NCI-H82 treated with DMSO at 0.1 percent for 48 hours (cell line): ENCODE measurements around the gene SIGLEC10.
"Not testable (repeated sequence)": the region's sequence is repeated elsewhere in the genome, so short reads cannot be mapped to it uniquely, and the experiment has no call there.

Source experiments
- DNase-seq: peaks from one replicate; lab custom pipeline; 2025; ENCODE audit not compliant: unreplicated experiment; lab: John Stamatoyannopoulos, UW

Gene SIGLEC10, protein sequence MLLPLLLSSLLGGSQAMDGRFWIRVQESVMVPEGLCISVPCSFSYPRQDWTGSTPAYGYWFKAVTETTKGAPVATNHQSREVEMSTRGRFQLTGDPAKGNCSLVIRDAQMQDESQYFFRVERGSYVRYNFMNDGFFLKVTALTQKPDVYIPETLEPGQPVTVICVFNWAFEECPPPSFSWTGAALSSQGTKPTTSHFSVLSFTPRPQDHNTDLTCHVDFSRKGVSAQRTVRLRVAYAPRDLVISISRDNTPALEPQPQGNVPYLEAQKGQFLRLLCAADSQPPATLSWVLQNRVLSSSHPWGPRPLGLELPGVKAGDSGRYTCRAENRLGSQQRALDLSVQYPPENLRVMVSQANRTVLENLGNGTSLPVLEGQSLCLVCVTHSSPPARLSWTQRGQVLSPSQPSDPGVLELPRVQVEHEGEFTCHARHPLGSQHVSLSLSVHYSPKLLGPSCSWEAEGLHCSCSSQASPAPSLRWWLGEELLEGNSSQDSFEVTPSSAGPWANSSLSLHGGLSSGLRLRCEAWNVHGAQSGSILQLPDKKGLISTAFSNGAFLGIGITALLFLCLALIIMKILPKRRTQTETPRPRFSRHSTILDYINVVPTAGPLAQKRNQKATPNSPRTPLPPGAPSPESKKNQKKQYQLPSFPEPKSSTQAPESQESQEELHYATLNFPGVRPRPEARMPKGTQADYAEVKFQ

DNA sequence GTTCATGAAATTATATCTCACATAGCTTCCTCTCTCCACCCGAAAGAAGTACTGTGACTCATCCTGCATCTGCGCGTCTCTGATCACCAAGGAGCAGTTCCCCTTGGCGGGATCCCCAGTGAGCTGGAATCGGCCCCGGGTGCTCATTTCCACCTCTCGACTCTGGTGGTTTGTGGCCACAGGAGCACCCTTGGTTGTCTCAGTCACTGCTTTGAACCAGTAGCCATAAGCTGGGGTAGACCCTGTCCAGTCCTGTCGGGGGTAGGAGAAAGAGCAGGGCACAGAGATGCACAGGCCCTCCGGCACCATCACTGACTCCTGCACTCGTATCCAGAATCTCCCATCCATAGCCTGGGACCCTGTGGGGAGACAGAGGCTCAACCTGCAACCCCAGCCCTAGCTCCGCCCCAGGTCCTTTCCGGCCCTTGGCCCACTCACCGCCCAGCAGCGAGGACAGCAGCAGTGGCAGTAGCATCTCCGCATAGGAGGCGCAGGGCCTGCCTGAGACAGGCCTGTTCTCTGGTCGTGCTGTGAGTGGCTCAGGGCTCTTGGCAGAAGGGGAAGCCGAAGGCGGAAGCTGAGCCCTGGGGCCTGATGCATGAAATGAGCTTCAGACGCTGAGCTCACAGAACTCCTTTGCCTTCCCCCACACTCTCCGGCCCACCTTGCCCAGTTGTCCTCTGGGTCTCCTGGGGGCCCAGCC is at the start of gene SIGLEC10:
Gene SIGLEC10, minus strand, starts transcription at position 536 of the 703 bp plus-strand sequence. Its CDS starts 61 bp downstream, at position 475.
- DNase-seq, result no peak

DNA sequence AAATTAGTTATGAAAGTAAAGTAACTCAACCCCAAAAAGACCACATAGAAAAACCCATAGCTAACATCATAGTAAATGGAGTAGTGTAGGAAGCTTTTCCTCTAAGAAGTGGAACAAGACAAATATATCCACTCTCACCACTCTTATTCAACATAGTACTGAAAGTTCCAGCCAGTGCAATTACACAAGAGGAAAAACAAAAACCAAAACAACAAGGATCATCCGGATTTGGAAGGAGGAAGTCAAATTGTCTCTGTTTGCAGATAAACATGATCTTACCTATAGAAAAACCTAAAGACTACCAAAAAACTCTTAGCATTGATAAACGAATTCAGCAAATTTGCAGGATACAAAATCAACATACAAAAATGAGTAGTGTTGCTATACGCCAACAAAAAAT is 49.3 kb upstream of the SIGLEC10 start:
- no peak for DNase-seq

DNA sequence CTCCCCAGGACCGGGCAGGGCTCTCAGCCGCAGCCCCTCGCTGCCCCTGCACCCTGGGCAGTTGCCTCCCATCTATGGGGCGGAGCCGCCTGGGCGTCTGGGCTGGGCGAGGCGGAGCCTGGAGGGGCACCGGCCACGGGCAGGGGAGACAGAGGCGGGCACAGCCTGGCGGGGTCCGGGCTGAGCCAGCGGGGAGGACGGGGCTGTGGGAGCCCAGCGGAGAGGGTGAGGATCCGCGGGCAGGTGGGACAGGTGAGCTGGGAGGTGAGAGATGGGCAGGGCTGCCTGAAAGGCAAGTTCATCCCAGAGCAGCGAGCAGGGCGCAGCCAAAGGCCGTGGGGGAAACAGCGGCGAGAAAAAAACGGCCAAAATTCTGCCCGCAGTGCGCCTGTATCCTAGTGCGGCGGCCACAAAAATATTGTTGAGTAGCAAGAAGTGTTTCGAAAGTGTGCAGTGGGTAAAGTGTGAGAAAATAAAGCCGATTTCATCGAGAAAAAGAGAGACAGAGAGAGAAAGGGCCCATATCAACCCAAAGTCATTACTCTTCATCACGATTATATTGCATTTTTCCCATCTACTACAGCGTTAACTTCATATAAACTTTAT is 46.6 kb upstream of the SIGLEC10 start:
- not testable (repeated sequence) for DNase-seq

DNA sequence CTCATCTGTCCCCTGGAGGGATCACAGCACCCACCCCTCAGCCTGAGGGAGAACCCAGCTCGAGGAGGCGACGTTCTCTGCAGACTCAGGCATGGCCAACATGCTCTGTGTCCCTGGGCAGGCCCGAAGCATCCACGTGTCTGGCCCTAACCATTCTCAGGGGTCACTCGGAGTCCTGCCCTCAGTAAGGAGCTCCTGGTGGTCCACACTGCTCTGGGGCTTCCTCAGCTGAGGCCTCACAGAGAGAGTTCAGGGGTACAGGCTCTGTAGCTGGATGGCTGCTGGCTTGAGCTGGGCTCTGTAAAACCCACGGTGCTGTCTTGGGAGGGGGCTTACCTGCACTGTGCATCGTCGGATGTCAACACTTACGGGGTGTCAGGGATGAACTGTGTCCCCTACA is 45.2 kb upstream of the SIGLEC10 start:
- no peak for DNase-seq

DNA sequence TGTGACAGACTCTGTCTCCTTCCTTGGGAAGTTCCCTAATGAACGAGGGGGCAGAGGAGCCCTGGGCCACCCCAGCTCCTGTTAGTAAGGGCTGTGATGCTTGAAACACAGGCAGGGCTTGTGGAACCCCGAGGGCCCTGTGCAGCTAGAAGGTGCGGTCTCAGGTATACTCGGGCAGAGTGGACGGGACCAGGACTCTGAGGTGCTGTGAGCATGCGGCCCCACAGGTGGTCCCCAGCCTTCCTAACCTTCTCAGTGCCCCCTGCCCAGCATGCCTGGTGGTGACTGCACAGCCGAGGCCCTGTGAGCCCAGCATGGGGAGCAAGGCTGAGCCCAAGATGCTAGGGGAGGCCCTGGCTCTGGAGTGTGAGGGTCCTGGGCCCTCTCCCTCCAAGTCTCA is 44.8 kb upstream of the SIGLEC10 start:
- no peak for DNase-seq

DNA sequence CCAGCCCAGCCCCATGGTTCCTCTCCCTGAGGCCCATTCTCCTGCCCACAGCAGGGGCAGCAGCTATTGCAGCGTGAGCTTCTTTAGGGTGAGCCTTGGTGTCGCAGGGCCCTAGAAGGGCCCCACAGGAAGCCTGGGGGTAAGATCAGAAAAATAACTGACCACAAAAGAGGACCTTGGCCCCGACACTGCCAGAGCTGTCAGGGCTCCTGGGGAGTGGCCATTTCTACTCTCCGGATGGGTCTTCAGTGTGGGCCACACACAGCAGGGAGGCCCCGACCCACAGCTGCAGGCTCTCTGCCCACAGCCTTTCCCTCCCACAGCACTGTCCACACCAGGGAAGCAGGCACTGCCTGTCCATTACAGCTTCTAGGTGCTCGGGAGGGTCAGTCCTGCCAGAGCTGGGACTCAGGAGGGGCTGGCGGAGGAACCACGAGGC is 44.3 kb upstream of the SIGLEC10 start:
- DNase-seq, result no peak

DNA sequence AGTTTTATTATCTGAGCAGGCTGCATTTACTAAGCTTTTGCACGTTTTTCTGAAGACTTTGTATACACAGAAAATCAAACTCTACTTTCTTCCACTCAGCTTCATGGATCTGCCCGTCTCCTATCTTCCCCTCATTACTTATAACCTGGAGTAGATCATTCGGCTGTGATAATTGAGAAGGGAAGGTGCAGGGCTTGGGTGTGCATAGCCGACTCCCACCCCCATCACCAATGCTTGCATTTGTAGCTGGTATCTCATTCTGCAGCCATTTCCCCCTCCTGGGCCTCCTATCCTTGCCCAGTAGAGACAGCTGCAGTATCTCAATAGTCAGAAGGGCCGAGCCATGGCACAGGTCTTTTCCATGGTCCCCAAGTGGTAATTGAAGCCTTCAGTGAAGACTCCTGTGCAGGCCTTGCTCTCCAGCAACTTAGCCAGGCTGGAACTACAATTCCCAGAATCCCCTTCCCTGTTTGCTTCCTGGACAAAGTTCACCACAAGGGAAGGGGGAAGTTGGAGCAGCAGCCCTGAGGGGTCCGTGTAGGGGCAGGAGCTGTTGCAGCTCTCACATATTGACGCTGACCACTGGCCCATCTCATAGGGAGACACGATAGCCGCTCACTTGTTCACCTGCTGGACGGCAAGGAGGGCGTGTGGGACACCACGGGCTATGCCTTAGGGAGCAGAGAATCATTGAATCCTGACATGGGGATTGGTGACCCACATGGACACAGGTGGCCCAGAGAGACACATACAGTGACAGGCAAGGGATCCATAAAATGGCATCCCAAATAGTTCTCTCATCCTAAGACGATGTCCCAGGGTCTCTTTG is 42.9 kb upstream of the SIGLEC10 start:
- no peak for DNase-seq

DNA sequence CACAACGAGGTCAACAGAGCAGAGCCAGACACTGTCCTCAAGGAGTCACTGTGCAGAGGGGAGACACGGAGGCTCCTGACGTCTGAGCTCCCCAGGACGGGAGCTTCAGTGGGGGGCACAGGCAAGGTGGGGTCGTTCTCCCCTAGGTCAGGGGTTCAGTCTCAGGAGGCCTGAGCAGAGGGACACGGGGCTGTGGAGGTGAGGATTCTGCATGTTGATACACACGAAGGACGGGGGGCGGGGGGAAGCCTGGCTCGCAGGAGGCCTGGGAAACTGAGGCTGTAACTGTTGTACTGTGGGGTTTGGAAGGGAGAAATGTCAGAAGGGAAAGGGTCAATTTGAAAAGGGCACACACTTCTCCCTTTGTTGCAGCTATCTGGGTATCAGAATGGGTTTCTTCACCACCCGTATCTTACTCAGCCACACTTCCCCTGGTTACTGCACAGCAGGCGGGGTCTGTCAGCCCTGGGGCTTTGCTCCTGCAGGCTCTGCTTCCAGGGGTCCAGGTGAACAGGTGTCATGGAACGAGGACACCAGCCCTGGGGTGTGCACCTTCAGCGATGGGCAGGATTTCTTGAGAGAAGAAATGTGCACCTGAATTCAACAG is 41.6 kb upstream of the SIGLEC10 start:
- no peak for DNase-seq

DNA sequence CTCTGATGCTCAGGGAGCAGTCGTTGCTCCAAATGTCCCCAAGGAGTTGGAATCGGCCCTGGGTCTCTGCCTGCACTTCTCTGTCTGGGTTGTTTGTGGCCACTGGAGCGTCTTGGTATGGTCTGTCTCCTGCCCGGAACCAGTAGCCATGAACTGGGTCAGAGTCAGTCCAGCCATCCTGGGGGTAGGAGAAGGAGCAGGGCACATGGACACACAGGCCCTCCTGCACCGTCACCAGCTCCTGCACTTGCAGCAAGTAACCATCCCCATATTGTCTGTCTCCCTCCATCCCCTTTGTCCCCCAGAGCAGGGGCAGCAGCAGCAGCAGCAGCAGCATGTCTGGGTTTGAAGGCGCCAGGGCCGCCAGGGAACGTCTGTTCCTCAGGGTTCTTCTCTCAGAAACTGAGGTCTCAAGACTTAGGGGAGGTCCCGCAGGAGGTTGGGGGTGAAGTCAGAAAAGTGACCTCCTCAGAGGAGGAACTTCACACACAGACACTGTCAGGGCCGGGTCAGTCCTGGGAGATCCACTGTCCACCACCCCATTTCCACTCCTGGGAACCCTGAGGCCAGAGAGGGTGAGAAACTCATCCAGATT is 40.7 kb upstream of the SIGLEC10 start, which contains the start of gene SIGLEC8:
Gene SIGLEC8, minus strand, starts transcription at position 404 of the 595 bp plus-strand sequence. Its CDS starts 67 bp downstream, at position 337.
- no peak for DNase-seq

DNA sequence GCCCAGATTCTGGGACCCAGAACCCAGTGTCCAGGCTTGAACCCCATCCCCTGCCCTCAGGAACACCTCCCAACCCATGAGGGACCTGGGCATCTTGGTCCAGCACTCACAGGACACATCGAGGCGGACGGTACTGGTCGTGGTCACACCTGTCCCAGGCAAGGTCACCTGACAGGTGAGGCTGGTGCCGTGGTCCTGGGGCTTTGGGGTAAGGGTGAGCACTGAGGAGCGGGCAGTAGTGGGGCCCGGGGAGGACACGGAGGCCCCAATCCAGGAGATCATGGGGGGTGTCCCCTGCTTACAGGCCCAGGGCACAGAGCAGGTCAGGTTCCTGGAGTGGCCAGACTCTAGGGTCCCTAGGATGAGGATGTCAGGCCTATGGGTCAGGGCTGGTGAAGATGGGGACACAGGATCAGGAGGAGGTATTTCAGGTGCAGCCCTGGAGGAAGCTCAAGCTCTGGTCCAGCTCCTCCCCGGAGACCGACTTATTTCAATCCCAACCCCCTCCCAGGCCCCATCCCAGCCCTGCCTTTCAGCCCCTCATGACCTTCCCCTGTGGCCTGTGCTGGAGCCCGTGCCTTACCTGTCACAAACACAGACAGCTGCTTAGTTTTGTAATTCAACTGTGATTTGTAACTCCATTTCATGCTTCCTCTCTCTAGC is 40.0 kb upstream of the SIGLEC10 start:
- no peak for DNase-seq

DNA sequence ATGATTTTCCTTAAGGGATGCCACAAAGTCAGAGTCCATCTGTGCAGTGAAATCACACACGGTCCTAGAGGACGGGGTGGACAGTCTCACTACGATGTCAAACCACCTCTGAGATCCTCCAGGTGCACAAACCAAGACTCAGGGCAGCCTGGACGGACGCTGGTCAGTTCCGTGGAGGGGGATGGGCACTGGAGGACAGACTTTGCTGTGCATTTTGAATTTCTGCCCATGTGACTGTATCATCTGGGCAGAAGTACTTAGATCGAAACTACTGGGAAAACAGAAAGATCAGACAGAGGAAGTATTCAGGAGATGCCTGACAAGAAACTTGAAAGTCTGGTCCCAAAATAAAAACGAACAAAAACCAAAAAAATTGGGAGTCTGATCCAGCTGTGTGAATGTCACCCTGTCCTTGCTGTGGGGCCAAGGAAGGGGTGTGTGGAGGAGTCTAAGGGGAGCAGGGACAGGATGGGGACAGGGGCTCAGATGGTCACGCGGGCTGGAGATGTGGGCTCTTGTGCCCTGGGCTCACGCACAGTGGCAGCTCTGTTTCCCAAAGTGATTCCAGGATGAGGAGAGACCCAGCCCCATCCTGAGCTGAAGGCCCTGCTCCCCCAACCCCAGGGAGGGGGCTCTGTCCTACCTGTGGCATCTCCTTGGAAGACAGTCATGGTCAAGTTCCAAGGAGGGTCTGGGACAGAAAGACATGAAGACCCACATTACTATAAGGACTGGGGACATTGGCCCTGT is 39.3 kb upstream of the SIGLEC10 start:
- DNase-seq, result no peak

DNA sequence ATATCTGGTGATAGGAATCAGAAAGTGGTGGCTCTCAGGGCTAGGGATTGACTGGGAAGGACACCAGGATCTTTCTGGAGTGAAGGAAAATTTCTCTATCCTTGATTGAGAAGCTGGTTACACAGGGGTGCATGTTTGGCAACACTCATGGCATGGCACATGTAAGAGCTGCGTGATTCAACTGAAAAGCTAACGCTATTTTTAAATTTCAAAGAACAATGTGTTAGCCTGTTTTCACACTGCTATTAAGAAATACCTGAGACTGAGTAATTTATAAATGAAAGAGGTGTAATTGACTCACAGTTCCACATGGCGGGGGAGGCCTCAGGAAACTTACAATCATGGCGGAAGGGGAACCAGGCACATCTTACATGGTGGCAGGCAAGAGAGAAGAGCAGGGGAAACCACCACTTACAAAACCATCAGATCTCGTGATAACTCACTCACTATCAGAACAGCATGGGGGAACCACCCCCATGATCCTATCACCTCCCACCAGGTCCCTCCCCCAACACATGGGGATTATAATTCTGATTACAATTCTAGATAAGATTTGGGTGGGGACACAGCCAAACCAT is 33.4 kb upstream of the SIGLEC10 start:
- DNase-seq, result no peak

DNA sequence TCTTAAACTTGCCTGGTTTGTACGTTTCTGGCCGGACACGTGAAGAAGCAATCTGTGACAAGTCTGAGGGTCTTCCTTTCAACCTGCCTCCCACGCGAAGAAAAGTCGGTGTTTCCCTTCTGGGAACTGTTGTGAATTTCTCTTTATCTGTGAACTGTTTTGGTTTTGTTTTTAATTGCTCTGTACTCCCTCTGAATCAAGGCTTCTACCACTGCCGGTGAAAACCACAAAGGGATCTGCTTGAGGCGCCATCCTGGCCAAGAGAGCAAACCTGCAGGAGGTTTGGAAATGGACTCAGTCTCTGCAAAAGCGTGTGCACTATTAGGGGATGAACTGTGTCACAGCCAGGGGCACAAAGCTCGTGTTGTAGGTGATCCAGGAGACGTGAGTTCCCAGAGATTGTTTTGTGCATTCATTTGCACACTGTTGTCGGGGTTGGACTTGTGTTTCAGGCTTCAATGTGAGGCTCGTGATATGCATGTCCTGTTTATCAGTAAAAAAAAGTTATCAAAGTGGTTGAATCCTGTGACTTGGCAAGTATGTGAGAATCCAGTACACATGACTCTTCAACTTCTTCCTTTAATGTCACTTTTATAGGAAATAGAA is 31.1 kb upstream of the SIGLEC10 start:
- no peak for DNase-seq

DNA sequence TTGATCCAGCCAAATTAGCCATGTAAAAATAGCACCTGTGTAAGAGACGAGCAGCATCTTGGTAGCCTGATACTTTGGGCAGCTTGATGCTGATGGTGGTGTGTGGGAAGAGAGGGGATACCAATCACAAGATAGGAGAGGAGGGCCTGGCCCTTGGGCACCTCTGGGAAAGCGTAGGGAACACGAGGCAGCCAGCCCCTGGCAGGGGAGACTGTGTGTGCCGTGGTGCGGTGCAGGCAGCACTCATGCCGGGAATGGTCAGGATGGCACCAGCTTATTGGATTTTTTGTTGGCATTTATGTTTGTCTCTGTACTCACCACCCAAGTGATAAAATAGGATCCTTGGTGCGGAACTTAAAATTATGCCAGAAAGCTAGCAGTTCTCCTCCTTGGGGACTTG is 30.6 kb upstream of the SIGLEC10 start:
- no peak for DNase-seq

DNA sequence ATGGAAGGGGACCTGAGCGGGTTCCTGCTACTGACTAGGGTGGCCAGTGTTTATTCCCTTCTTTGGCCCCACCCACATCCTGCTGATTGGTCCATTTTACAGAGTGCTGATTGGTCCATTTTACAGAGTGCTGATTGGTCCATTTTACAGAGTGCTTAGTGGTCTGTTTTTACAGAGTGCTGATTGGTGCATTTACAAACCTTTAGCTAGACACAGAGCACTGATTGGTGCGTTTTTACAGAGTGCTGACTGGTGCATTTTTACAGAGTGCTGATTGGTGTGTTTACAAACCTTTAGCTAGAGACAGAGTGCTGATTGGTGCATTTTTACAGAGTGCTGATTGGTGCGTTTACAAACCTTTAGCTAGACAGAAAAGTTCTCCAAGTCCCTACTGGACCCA is 30.1 kb upstream of the SIGLEC10 start:
- DNase-seq, result not testable (repeated sequence)

DNA sequence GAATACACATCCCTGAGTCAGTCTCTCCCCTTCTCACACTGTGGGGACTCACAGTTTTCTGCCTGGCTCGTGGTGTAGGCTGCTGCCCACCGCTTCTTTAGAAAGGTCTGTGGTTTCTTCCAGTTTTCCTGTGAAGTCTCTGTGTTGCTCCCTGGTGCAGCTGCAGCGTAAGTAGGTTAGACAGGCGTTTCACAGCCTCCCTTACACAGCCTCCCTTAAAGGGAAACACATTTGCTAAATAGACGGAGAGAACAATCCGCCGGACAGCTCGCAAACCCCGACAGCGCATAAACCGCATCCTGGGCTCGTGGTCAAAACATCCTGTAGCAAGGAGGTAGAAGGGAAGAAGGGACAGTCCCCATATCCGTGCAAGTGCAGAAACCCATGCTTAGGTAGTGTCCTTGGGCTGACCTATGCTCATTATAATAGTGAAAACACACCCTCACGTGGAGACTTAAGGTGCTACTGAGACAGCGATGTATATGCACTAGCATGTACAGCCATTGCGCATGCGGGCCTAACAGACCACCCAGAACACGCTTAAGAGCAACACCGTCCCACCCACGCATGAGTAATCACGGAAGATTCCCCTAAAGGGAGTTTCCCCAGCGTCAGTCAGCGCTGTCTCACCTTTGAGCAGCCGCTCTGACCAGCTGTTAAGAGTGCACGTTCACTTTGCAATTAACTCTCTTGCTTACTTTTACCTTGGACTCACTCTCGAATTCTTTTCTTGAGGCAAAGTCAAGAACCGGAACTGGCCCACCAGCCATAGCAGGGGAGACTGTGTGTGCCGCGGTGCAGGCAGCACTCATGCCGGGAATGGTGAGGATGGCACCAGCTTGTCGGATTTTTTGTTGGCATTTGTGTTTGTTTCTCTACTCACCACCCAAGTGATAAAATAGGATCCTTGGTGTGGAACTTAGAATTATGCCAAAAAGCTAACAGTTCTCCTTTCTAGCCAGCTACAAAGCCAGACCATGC is 24.3 kb upstream of the SIGLEC10 start:
- DNase-seq, result no peak
